ENCODE results near the gene HDAC9.
"Not testable (repeated sequence)": the region's sequence is repeated elsewhere in the genome, so short reads cannot be mapped to it uniquely, and the experiment has no call there.

Gene HDAC9

GRCh38 chr7:18978108-18978495 lies 482.6 kb downstream of the HDAC9 start (continued):
- TF ChIP-seq PBX3 (CRISPR knock-in tag; IDR thresholded peaks at IDR 0.05): no peak
- TF ChIP-seq, protein P1, sequence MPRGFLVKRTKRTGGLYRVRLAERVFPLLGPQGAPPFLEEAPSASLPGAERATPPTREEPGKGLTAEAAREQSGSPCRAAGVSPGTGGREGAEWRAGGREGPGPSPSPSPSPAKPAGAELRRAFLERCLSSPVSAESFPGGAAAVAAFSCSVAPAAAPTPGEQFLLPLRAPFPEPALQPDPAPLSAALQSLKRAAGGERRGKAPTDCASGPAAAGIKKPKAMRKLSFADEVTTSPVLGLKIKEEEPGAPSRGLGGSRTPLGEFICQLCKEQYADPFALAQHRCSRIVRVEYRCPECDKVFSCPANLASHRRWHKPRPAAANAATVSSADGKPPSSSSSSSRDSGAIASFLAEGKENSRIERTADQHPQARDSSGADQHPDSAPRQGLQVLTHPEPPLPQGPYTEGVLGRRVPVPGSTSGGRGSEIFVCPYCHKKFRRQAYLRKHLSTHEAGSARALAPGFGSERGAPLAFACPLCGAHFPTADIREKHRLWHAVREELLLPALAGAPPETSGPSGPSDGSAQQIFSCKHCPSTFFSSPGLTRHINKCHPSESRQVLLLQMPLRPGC (tag by site-specific recombination; IDR thresholded peaks at IDR 0.05): no peak
- no peak for TF ChIP-seq ZNF555 (tag by site-specific recombination; conservative IDR thresholded peaks at IDR 0.05)
- TF ChIP-seq GLI4 (tag by site-specific recombination; IDR thresholded peaks at IDR 0.05): no peak
- no peak for TF ChIP-seq BCL11A (tag by site-specific recombination; IDR thresholded peaks at IDR 0.05; ENCODE audit: low read depth)
- TF ChIP-seq, protein P2, sequence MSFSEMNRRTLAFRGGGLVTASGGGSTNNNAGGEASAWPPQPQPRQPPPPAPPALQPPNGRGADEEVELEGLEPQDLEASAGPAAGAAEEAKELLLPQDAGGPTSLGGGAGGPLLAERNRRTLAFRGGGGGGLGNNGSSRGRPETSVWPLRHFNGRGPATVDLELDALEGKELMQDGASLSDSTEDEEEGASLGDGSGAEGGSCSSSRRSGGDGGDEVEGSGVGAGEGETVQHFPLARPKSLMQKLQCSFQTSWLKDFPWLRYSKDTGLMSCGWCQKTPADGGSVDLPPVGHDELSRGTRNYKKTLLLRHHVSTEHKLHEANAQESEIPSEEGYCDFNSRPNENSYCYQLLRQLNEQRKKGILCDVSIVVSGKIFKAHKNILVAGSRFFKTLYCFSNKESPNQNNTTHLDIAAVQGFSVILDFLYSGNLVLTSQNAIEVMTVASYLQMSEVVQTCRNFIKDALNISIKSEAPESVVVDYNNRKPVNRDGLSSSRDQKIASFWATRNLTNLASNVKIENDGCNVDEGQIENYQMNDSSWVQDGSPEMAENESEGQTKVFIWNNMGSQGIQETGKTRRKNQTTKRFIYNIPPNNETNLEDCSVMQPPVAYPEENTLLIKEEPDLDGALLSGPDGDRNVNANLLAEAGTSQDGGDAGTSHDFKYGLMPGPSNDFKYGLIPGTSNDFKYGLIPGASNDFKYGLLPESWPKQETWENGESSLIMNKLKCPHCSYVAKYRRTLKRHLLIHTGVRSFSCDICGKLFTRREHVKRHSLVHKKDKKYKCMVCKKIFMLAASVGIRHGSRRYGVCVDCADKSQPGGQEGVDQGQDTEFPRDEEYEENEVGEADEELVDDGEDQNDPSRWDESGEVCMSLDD (tag by site-specific recombination; IDR thresholded peaks at IDR 0.05): no peak
- no peak for TF ChIP-seq ZNF138 (tag by site-specific recombination; IDR thresholded peaks at IDR 0.05; ENCODE audit: borderline replicate concordance)
- TF ChIP-seq ZNF266 (tag by site-specific recombination; IDR thresholded peaks at IDR 0.05; ENCODE audit: low read depth): no peak
- no peak for TF ChIP-seq ZNF350 (tag by site-specific recombination; IDR thresholded peaks at IDR 0.05)
- TF ChIP-seq ZNF121 (tag by site-specific recombination; IDR thresholded peaks at IDR 0.05): no peak

DNA sequence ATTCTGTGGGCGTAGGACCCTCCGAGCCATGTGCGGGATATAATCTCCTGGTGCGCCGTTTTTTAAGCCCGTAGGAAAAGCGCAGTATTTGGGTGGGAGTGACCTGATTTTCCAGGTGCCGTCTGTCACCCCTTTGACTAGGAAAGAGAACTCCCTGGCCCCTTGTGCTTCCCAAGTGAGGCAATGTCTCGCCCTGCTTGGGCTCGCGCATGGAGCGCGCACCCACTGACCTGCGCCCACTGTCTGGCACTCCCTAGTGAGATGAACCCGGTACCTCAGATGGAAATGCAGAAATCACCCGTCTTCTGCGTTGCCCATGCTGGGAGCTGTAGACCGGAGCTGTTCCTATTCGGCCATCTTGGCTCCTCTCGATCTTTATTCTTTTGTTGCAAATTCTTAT lies 495.2 kb downstream of the HDAC9 start:
- H3K36me3 ChIP-seq (ENCODE audit: control insufficient read depth in 2 of 2, insufficient read depth in 1 of 2, low read length in 2 of 2); CTCF ChIA-PET; H3K9me3 ChIP-seq (ENCODE audit: control insufficient read depth, insufficient read depth, low read depth, low read length); H3K4me3 ChIP-seq (ENCODE audit: low read depth, low read length); POLR2A ChIA-PET; H3K27ac ChIP-seq (ENCODE audit: extremely low read depth, low read depth, low read length); H3K4me1 ChIP-seq (ENCODE audit: control insufficient read depth, insufficient read depth, low read length): not testable (repeated sequence)

DNA sequence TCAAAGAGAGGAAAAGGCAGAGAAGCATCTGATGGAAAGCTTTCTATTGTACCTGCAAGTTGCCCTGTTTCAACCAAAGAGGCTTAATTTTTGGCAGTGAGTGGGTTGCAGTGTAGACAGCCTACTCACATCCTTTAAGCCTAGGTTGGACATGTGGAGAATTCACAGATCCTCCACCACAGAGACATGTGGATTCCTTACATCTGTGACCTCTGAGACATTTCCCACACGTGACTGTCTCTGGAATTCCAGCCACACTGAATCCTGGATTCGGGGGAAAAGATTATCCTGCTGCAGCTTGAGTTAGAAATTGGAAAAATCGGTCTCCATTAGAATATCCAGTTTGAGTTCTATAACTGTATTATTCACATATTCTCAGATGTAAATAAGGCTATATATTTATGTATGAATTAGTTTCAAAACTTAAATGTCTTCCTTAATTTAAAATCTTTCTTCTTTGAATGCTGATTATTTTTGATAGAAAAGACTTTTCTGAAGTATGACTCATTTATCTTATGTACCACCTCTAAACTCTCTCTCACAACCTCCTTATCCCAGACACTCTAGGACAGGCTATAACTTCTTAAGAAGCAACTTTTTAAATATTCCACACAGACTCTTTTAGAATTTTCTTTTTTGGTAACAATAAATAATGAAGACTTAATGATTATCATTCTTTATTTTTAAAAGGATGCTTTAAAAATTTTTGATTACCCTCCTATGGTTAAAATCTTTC lies 498.6 kb downstream of the HDAC9 start:
- no peak overlapping the region for H3K4me3 ChIP-seq (ENCODE audit: low read depth, low read length)
- no peaks in the 10 kb centered on the region for H3K36me3 ChIP-seq (ENCODE audit: control insufficient read depth in 2 of 2, insufficient read depth in 1 of 2, low read length in 2 of 2)
- ChIA-PET POLR2A (no interaction called here), CTCF (no interaction called here)
- H3K27ac ChIP-seq (ENCODE audit: extremely low read depth, low read depth, low read length): no peak overlapping the region
- H3K4me1 ChIP-seq (ENCODE audit: control insufficient read depth, insufficient read depth, low read length): no peaks in the 10 kb centered on the region
- no peaks in the 10 kb centered on the region for H3K9me3 ChIP-seq (ENCODE audit: control insufficient read depth, insufficient read depth, low read depth, low read length)
- TF ChIP-seq ZNF280D (tag by site-specific recombination; IDR thresholded peaks at IDR 0.05) (no peak), ZNF391 (tag by site-specific recombination; IDR thresholded peaks at IDR 0.05; ENCODE audit: borderline replicate concordance, low read depth) (no peak), ZNF777 (tag by site-specific recombination; IDR thresholded peaks at IDR 0.05; ENCODE audit: borderline replicate concordance) (no peak), REPIN1 (tag by site-specific recombination; IDR thresholded peaks at IDR 0.05; ENCODE audit: low read depth) (no peak), ZSCAN23 (tag by site-specific recombination; IDR thresholded peaks at IDR 0.05) (no peak), ZNF555 (tag by site-specific recombination; conservative IDR thresholded peaks at IDR 0.05) (no peak), ZNF654 (tag by site-specific recombination; IDR thresholded peaks at IDR 0.05; ENCODE audit: low read depth) (no peak), ZNF560 (tag by site-specific recombination; IDR thresholded peaks at IDR 0.05; ENCODE audit: borderline replicate concordance) (no peak), HOXD13 (CRISPR knock-in tag; IDR thresholded peaks at IDR 0.05; ENCODE audit: borderline replicate concordance) (no peak), ZNF26 (tag by site-specific recombination; IDR thresholded peaks at IDR 0.05) (no peak)
- TF ChIP-seq, protein P3, sequence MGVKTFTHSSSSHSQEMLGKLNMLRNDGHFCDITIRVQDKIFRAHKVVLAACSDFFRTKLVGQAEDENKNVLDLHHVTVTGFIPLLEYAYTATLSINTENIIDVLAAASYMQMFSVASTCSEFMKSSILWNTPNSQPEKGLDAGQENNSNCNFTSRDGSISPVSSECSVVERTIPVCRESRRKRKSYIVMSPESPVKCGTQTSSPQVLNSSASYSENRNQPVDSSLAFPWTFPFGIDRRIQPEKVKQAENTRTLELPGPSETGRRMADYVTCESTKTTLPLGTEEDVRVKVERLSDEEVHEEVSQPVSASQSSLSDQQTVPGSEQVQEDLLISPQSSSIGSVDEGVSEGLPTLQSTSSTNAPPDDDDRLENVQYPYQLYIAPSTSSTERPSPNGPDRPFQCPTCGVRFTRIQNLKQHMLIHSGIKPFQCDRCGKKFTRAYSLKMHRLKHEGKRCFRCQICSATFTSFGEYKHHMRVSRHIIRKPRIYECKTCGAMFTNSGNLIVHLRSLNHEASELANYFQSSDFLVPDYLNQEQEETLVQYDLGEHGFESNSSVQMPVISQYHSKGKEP (tag by site-specific recombination; IDR thresholded peaks at IDR 0.05): no peak
